ENCODE results near the gene TRIM13.
A peak's percentile ranks its signal among the peaks of the same experiment; 100 is the strongest.
"Not testable (repeated sequence)": the region's sequence is repeated elsewhere in the genome, so short reads cannot be mapped to it uniquely, and the experiment has no call there.

TRIM13 gene

GRCh38 chr13:49996951-49997895, at the start of gene TRIM13:
Gene TRIM13, plus strand, starts transcription at chr13:49997042. Its CDS starts 14,899 bp downstream, at chr13:50011941.
- DNase-seq (ENCODE audit: low spot score): peak; percentile 93

GRCh38 chr13:49948777-49949270, 48.0 kb upstream of the TRIM13 start:
- DNase-seq (ENCODE audit: low spot score): not testable (repeated sequence)

- DNase-seq (ENCODE audit: low spot score): no peak
Observed at GRCh38 chr13:49951754-49952535, 44.9 kb upstream of the TRIM13 start.

- DNase-seq (ENCODE audit: low spot score): no peak
Observed at GRCh38 chr13:49953560-49953959, 43.3 kb upstream of the TRIM13 start.

GRCh38 chr13:49954674-49955455, 42.0 kb upstream of the TRIM13 start:
- no peak for DNase-seq (ENCODE audit: low spot score)

- DNase-seq (ENCODE audit: low spot score): no peak
Observed at GRCh38 chr13:49956131-49956530, 40.7 kb upstream of the TRIM13 start.

- no peak for DNase-seq (ENCODE audit: low spot score)
Observed at GRCh38 chr13:49958321-49958720, 38.5 kb upstream of the TRIM13 start.

GRCh38 chr13:49967456-49967855, 29.4 kb upstream of the TRIM13 start:
- no peak for DNase-seq (ENCODE audit: low spot score)

- DNase-seq (ENCODE audit: low spot score): no peak
Observed at GRCh38 chr13:49972709-49973108, 24.1 kb upstream of the TRIM13 start.

GRCh38 chr13:49975826-49976225, 21.0 kb upstream of the TRIM13 start:
- DNase-seq (ENCODE audit: low spot score): no peak

- peak; percentile 86 for DNase-seq (ENCODE audit: low spot score)
Observed at GRCh38 chr13:49976314-49977258, 20.3 kb upstream of the TRIM13 start.

- no peak for DNase-seq (ENCODE audit: low spot score)
Observed at GRCh38 chr13:49977992-49978391, 18.9 kb upstream of the TRIM13 start.

- DNase-seq (ENCODE audit: low spot score): no peak
Observed at GRCh38 chr13:49980266-49980665, 16.6 kb upstream of the TRIM13 start.

GRCh38 chr13:49985129-49985528, 11.7 kb upstream of the TRIM13 start:
- DNase-seq (ENCODE audit: low spot score): peak; percentile 62

GRCh38 chr13:49986471-49986870, 10.4 kb upstream of the TRIM13 start:
- no peak for DNase-seq (ENCODE audit: low spot score)

GRCh38 chr13:49990612-49991011, 6.2 kb upstream of the TRIM13 start:
- DNase-seq (ENCODE audit: low spot score): not testable (repeated sequence)

GRCh38 chr13:49993111-49993510, 3.7 kb upstream of the TRIM13 start:
- no peak for DNase-seq (ENCODE audit: low spot score)

- no peak for DNase-seq (ENCODE audit: low spot score)
Observed at GRCh38 chr13:49993666-49994065, 3.2 kb upstream of the TRIM13 start.

- peak; percentile 46 for DNase-seq (ENCODE audit: low spot score)
Observed at GRCh38 chr13:49995625-49996101, 1.2 kb upstream of the TRIM13 start.

GRCh38 chr13:49996161-49996915, 504 bp upstream of the TRIM13 start:
- DNase-seq (ENCODE audit: low spot score): peak; percentile 83

Data from cerebellar cortex (tissue), 1 donor.